SH-SY5Y (cell line): Measurements from ENCODE around the gene NPW.

Experiments used
- GATA2 ChIP-seq: IDR thresholded peaks from 2 replicates; pipeline ENCODE4 v1.6.1; 2011; ENCODE audit warnings: mild to moderate bottlenecking, low read depth, low read length
- GATA3 ChIP-seq: IDR thresholded peaks from 2 replicates; pipeline ENCODE4 v1.6.1; 2011; ENCODE audit warnings: low read depth, mild to moderate bottlenecking, low read length, moderate library complexity

DNA sequence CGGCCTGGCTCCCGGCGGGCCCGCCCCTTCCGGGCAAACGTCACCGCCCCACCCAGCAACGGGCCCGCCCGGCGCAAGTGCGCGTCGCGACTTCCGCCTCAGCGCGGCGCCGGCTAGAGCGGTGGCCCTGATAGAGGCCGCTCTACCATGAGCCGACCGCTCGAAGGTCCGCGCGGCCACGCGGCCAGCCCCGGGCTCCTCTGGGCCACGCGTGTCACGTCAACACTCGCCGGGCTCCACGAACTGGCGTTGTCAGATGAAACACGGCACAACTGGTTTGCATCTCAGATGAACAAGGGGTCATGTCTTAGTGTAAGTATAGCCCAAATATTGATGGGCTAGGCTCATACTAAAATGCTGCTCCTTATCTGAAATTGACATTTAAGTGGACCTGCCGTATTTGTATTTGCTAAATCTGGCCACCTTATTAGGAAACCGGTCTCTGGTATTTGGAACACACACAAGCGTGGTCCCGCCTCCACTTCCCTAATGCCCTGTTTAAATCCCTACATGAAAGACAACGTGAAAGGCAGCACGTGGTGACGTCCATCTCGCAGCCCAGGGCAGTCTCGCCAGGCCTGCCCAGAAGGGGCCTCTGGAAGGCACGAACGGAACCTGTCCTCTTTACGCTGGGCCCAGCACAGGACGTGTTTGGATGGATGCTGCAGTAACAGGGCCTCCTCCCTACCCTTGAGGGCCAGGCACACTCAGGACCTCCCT is 9.6 kb upstream of the NPW start, which contains the start of gene ZNF598:
- TF ChIP-seq GATA2 (no peak), GATA3 (no peak)
